IMR-90 (cell line): ENCODE measurements around the gene MMP14. TPM values are rescaled to one million over a fixed set of nuclear protein-coding genes. Genes with fewer than 3 reads are reported as not detected.
A peak's percentile ranks its signal among the peaks of the same experiment; 100 is the strongest.

ENCODE experiments used
- ATAC-seq: fragments of 200-7000 bp; cut with Tn5 transposase; 2 replicates; pipeline ENCODE4 v1.9.1; 2020; ENCODE audit warnings: low read depth, mild to moderate bottlenecking, moderate library complexity
- BruUV-seq: library from RNA; stranded (reverse); fragments of 400-500 nt; replicated peaks from 2 replicates; lab custom pipeline; 2021; lab: Mats Ljungman, UMichigan
- CTCF ChIA-PET: fragments of 300-600 bp; formaldehyde crosslinking; extraction: SDS; loops from one replicate; lab custom pipeline; 2021; ENCODE audit warnings: antibody characterized with exemption; lab: Yijun Ruan, JAX
- POLR2A ChIA-PET: fragments of 300-600 bp; sonication (Branson Sonifier 250); formaldehyde crosslinking; loops from one replicate; lab custom pipeline; 2022; ENCODE audit warnings: antibody characterized with exemption; ENCODE audit not compliant: unreplicated experiment; lab: Charles Lee
- DNase-seq: peaks from one replicate; pipeline ENCODE4 v3.0.0; 2013
- H2AFZ ChIP-seq: replicated peaks from 2 replicates; pipeline ENCODE3; 2013; ENCODE audit warnings: low read length, mild to moderate bottlenecking; ENCODE audit not compliant: poor library complexity
- H2AK5ac ChIP-seq: 2 replicates; pipeline ENCODE4 v1.6.1; 2013; ENCODE audit warnings: low read depth, low read length, inconsistent platforms
- H2AK9ac ChIP-seq: replicated peaks from 2 replicates; pipeline ENCODE3; 2013; ENCODE audit warnings: mild to moderate bottlenecking, low read depth, low read length, moderate library complexity; ENCODE audit not compliant: poor library complexity
- H2BK120ac ChIP-seq: 2 replicates; pipeline ENCODE4 v1.6.1; 2013; ENCODE audit warnings: low read depth, low read length, inconsistent platforms
- H2BK15ac ChIP-seq: 3 replicates; pipeline ENCODE4 v1.6.1; 2013; ENCODE audit warnings: low read depth, low read length, inconsistent platforms
- H2BK20ac ChIP-seq: 2 replicates; pipeline ENCODE4 v1.6.1; 2013; ENCODE audit warnings: low read depth, mild to moderate bottlenecking, inconsistent platforms, low read length, moderate library complexity
- H2BK5ac ChIP-seq: 2 replicates; pipeline ENCODE4 v1.6.1; 2013; ENCODE audit warnings: mild to moderate bottlenecking, low read depth, low read length, inconsistent platforms; ENCODE audit not compliant: poor library complexity, severe bottlenecking
- H3K14ac ChIP-seq: replicated peaks from 2 replicates; pipeline ENCODE4 v1.6.1; 2013; ENCODE audit warnings: low read depth, low read length, inconsistent platforms
- H3K18ac ChIP-seq: 2 replicates; pipeline ENCODE4 v1.6.1; 2013; ENCODE audit warnings: low read depth, low read length, control low read depth
- H3K23ac ChIP-seq: 2 replicates; pipeline ENCODE4 v1.6.1; 2013; ENCODE audit warnings: low read depth, low read length, inconsistent platforms
- H3K27ac ChIP-seq: 2 replicates; pipeline ENCODE4 v1.5.1; 2013; ENCODE audit warnings: mild to moderate bottlenecking, control low read depth, low read length; ENCODE audit not compliant: insufficient read depth
- H3K27me3 ChIP-seq: 2 replicates; pipeline ENCODE4 v1.6.1; 2013; ENCODE audit warnings: low read length; ENCODE audit not compliant: control insufficient read depth, insufficient read depth
- H3K36me3 ChIP-seq: 2 replicates; pipeline ENCODE4 v1.6.1; 2013; ENCODE audit warnings: low read length, mixed read lengths; ENCODE audit not compliant: control insufficient read depth, insufficient read depth
- H3K4ac ChIP-seq: 2 replicates; pipeline ENCODE4 v1.6.1; 2013; ENCODE audit warnings: low read depth, low read length, inconsistent platforms
- H3K4me1 ChIP-seq: 2 replicates; pipeline ENCODE4 v1.6.1; 2013; ENCODE audit warnings: low read length, mixed read lengths; ENCODE audit not compliant: control insufficient read depth, insufficient read depth
- H3K4me2 ChIP-seq: 2 replicates; pipeline ENCODE4 v1.6.1; 2013; ENCODE audit warnings: low read depth, mild to moderate bottlenecking, control low read depth, low read length, moderate library complexity
- H3K4me3 ChIP-seq: 2 replicates; pipeline ENCODE4 v1.5.1; 2013; ENCODE audit warnings: low read depth, mild to moderate bottlenecking, control low read depth, low read length, moderate library complexity; ENCODE audit not compliant: insufficient read depth
- H3K56ac ChIP-seq: 2 replicates; pipeline ENCODE4 v1.6.1; 2013; ENCODE audit warnings: low read length, inconsistent platforms; ENCODE audit not compliant: insufficient read depth; ENCODE audit errors: extremely low read depth
- H3K79me1 ChIP-seq, 2 experiments: 2 replicates each; pipeline ENCODE4 v1.6.1; 2013; ENCODE audit warnings: low read length in 2 of 2, inconsistent platforms in 1 of 2, low read depth in 1 of 2
- H3K9ac ChIP-seq: 2 replicates; pipeline ENCODE4 v1.6.1; 2013; ENCODE audit warnings: low read depth, low read length, control low read depth
- H3K9me1 ChIP-seq: 2 replicates; pipeline ENCODE4 v1.6.1; 2013; ENCODE audit warnings: low read length, inconsistent platforms; ENCODE audit not compliant: insufficient read depth
- H3K9me3 ChIP-seq: 2 replicates; pipeline ENCODE4 v1.6.1; 2013; ENCODE audit warnings: low read length; ENCODE audit not compliant: control insufficient read depth, insufficient read depth
- H4K20me1 ChIP-seq: 2 replicates; pipeline ENCODE4 v1.6.1; 2013; ENCODE audit warnings: low read length, inconsistent platforms; ENCODE audit not compliant: insufficient read depth
- H4K5ac ChIP-seq: 2 replicates; pipeline ENCODE4 v1.6.1; 2013; ENCODE audit warnings: mild to moderate bottlenecking, low read depth, low read length, control low read depth
- H4K8ac ChIP-seq, 2 experiments: 2 replicates each; pipeline ENCODE4 v1.6.1; 2013; ENCODE audit warnings: low read depth in 2 of 2, low read length in 2 of 2, control low read depth in 1 of 2, inconsistent platforms in 1 of 2
- H4K91ac ChIP-seq: 2 replicates; pipeline ENCODE4 v1.6.1; 2013; ENCODE audit warnings: low read depth, low read length, inconsistent platforms; ENCODE audit not compliant: insufficient read depth
- CEBPB ChIP-seq: IDR thresholded peaks from 2 replicates; pipeline ENCODE4 v1.6.1; 2012; ENCODE audit warnings: low read depth, low read length, improper control_type of control experiment
- CTCF ChIP-seq: conservative IDR thresholded peaks from 2 replicates; pipeline ENCODE4 v1.5.1; 2012; ENCODE audit warnings: mild to moderate bottlenecking, low read depth, low read length, improper control_type of control experiment
- ELK1 ChIP-seq: fragments of 150-350 bp; IDR thresholded peaks from 2 replicates; pipeline ENCODE4 v1.6.1; 2016; ENCODE audit warnings: low read depth, mild to moderate bottlenecking, low read length, moderate library complexity, borderline replicate concordance
- FOS ChIP-seq: fragments of 150-350 bp; IDR thresholded peaks from 2 replicates; pipeline ENCODE4 v1.6.1; 2016; ENCODE audit warnings: low read depth, low read length
- MAZ ChIP-seq: IDR thresholded peaks from 2 replicates; pipeline ENCODE4 v1.6.1; 2012; ENCODE audit warnings: low read depth, mild to moderate bottlenecking, low read length, improper control_type of control experiment, moderate library complexity, borderline replicate concordance
- NFE2L2 ChIP-seq: fragments of 150-350 bp; IDR thresholded peaks from 2 replicates; pipeline ENCODE4 v1.6.1; 2016; ENCODE audit warnings: low read depth, mild to moderate bottlenecking, low read length
- POLR2A ChIP-seq: IDR thresholded peaks from 2 replicates; pipeline ENCODE4 v1.6.1; 2012; ENCODE audit warnings: mild to moderate bottlenecking, low read depth, low read length
- RFX5 ChIP-seq: IDR thresholded peaks from 2 replicates; pipeline ENCODE4 v1.8.0; 2012; ENCODE audit warnings: low read depth, mild to moderate bottlenecking, low read length, moderate library complexity
- WGBS, 2 experiments: methylation state at CpG; one replicate each; pipeline versions ENCODE4 v1.1.5 to v1.1.7; 2013; ENCODE audit warnings: missing lambda C conversion rate in 2 of 2; ENCODE audit not compliant: insufficient read length in 1 of 2; ENCODE audit errors: extremely low coverage in 2 of 2; 5-methylcytosine and 5-hydroxymethylcytosine counted together
- dilution Hi-C: fragments of 300-500 bp; cut with HindIII; formaldehyde crosslinking; loops from one replicate; pipeline ENCODE4 v1.14.3; 2018; ENCODE audit warnings: low sequenced_read_pairs; ENCODE audit not compliant: unreplicated experiment
- in situ Hi-C: fragments of 300-500 bp; cut with MboI; formaldehyde crosslinking; loops from 3 replicates; pipeline ENCODE4 v1.14.3; 2019; ENCODE audit warnings: low sequenced_read_pairs, inconsistent platforms, mixed read lengths
- intact Hi-C: fragments of 100-400 bp; cut with micrococcal nuclease; formaldehyde crosslinking; loops from 2 replicates; pipeline ENCODE4 v1.10.0; 2022
- polyA plus RNA-seq, 3 experiments: library from polyadenylated mRNA; depleted of rRNA; stranded (reverse); fragments of >200 nt; gene quantifications; 2 replicates each; pipeline ENCODE4 v1.2.3, GENCODE V29; 2012; ENCODE audit warnings: low replicate concordance in 1 of 3
- total RNA-seq: library from RNA; depleted of rRNA; stranded (reverse); fragments of >200 nt; gene quantifications from 2 replicates; pipeline ENCODE4 v1.2.3, GENCODE V29; 2012

The MMP14 gene
- total and polyA plus RNA-seq, 2 of the 4 experiments (the other 2 are of a cell fraction) = 156 to 315 TPM

- H3K9me1 ChIP-seq = peaks cover 11% of the 10 kb centered on the region; the same call in 1 of the 2 replicates
- peak overlapping the region; percentile 73 for H2AK9ac ChIP-seq
- 13% methylated on average over 32 of the region's 77 CpGs; no CpG with 5 or more reads in 1 of the 2 experiments for WGBS, 2 experiments
- H3K23ac ChIP-seq = peak overlapping the region; percentile 71
- peak overlapping the region; percentile 6; the same call in 1 of the 2 replicates for H3K27ac ChIP-seq
- DNase-seq (peak; percentile 13), ATAC-seq (peak; percentile 81)
- H3K9me3 ChIP-seq = no peaks in the 10 kb centered on the region
- dilution Hi-C loops (no loop called here), in situ Hi-C loops (no loop called here), intact Hi-C loops (loop anchor here (2.0 kb wide), 1 partner anchor 14 kb away; no protein-coding TSS in a partner anchor)
- peaks cover 5% of the 10 kb centered on the region; the same call in 1 of the 2 replicates for H3K4me1 ChIP-seq
- no TSS peak for BruUV-seq
- H3K18ac ChIP-seq = peak overlapping the region; percentile 20
- H4K20me1 ChIP-seq = no peaks in the 10 kb centered on the region
- ChIA-PET CTCF (interaction anchor here (1.6 to 1.8 kb wide), 2 partner anchors 14 kb away, joined by 5 to 7 read pairs; no protein-coding TSS in a partner anchor), POLR2A (no interaction called here)
- no peaks in the 10 kb centered on the region for H3K27me3 ChIP-seq
- H4K91ac ChIP-seq = peak overlapping the region; percentile 77
- peak overlapping the region; percentile 11; the same call in 1 of the 2 replicates for H2BK20ac ChIP-seq
- peak overlapping the region; percentile 27 to 97 for H4K8ac ChIP-seq
- peak overlapping the region; percentile 76 for H3K4ac ChIP-seq
- H3K4me3 ChIP-seq = peak overlapping the region; percentile 47
- H3K36me3 ChIP-seq = no peaks in the 10 kb centered on the region
- TF ChIP-seq POLR2A (no peak), NFE2L2 (no peak), RFX5 (no peak), FOS (no peak), CTCF (0 out of 2 replicates have a peak, but pooled peaks have one; percentile 10), MAZ (peak; percentile 20; the same call in 1 of the 2 replicates), ELK1 (no peak), CEBPB (no peak)
- peak overlapping the region; percentile 64; the same call in 1 of the 2 replicates for H2AK5ac ChIP-seq
- peaks cover 7 to 17% of the 10 kb centered on the region in 2 experiments; a peak in 3 of 4 replicates for H3K79me1 ChIP-seq
- no peak overlapping the region for H2BK15ac ChIP-seq
- peak overlapping the region; percentile 76 for H3K4me2 ChIP-seq
- H2AFZ ChIP-seq = peak overlapping the region; percentile 98
- peak overlapping the region; percentile 11; the same call in 1 of the 2 replicates for H2BK120ac ChIP-seq
- peak overlapping the region; percentile 95 for H3K14ac ChIP-seq
- H3K56ac ChIP-seq = peak overlapping the region; percentile 78; the same call in 1 of the 2 replicates
- peak overlapping the region; percentile 66 for H4K5ac ChIP-seq
- peak overlapping the region; percentile 18 for H2BK5ac ChIP-seq
- H3K9ac ChIP-seq = peak overlapping the region; percentile 41
These were observed 50.3 kb downstream of the MMP14 start for GRCh38 chr14:22886500-22887259.
